Trophoblast cell (in vitro differentiated cells and primary cell): ENCODE measurements around the gene TLX2.

Experiments used
- DNase-seq, 2 donors: peaks; one replicate each; pipeline ENCODE4 v3.0.0-alpha.2; 2016
- H2AFZ ChIP-seq: 2 replicates; pipeline ENCODE4 v1.6.1; 2013; ENCODE audit warnings: low read length, moderate library complexity, mild to moderate bottlenecking; ENCODE audit not compliant: insufficient read depth, poor library complexity
- H2AK5ac ChIP-seq: 2 replicates; pipeline ENCODE4 v1.6.1; 2013; ENCODE audit warnings: mild to moderate bottlenecking, low read length
- H2BK120ac ChIP-seq: 2 replicates; pipeline ENCODE4 v1.6.1; 2013; ENCODE audit warnings: low read length, mild to moderate bottlenecking, moderate library complexity; ENCODE audit not compliant: insufficient read depth, poor library complexity
- H2BK12ac ChIP-seq: 2 replicates; pipeline ENCODE4 v1.6.1; 2013; ENCODE audit warnings: mild to moderate bottlenecking, low read length, moderate library complexity
- H2BK5ac ChIP-seq: 2 replicates; pipeline ENCODE4 v1.6.1; 2013; ENCODE audit warnings: low read length, low read depth, moderate library complexity, mild to moderate bottlenecking; ENCODE audit not compliant: poor library complexity
- H3K14ac ChIP-seq: 2 replicates; pipeline ENCODE4 v1.6.1; 2013; ENCODE audit warnings: mild to moderate bottlenecking, low read length
- H3K18ac ChIP-seq: 2 replicates; pipeline ENCODE4 v1.6.1; 2013; ENCODE audit warnings: mild to moderate bottlenecking, low read length
- H3K23ac ChIP-seq: 2 replicates; pipeline ENCODE4 v1.6.1; 2013; ENCODE audit warnings: low read length
- H3K27ac ChIP-seq: 2 replicates; pipeline ENCODE4 v1.5.1; 2013; ENCODE audit warnings: low read depth, mild to moderate bottlenecking, inconsistent platforms, low read length, moderate library complexity
- H3K27me3 ChIP-seq: 2 replicates; pipeline ENCODE4 v1.6.1; 2013; ENCODE audit warnings: inconsistent platforms, mild to moderate bottlenecking, low read length, moderate library complexity; ENCODE audit not compliant: insufficient read depth
- H3K36me3 ChIP-seq, 2 experiments: 1 replicate in 1 of 2; 2 replicates in 1 of 2; pipeline ENCODE4 v1.6.1; 2013; ENCODE audit warnings: low read length in 2 of 2, mild to moderate bottlenecking in 2 of 2, moderate library complexity in 1 of 2; ENCODE audit not compliant: insufficient read depth in 2 of 2, control insufficient read depth in 1 of 2
- H3K4ac ChIP-seq: 2 replicates; pipeline ENCODE4 v1.6.1; 2013; ENCODE audit warnings: low read depth, mild to moderate bottlenecking, low read length, moderate library complexity
- H3K4me1 ChIP-seq, 2 experiments: 1 replicate in 1 of 2; 2 replicates in 1 of 2; pipeline ENCODE4 v1.6.1; 2013; ENCODE audit warnings: low read length in 2 of 2, mild to moderate bottlenecking in 2 of 2, moderate library complexity in 1 of 2; ENCODE audit not compliant: insufficient read depth in 2 of 2, control insufficient read depth in 1 of 2
- H3K4me2 ChIP-seq: 2 replicates; pipeline ENCODE4 v1.6.1; 2013; ENCODE audit warnings: inconsistent platforms, mild to moderate bottlenecking, low read length, moderate library complexity
- H3K4me3 ChIP-seq: 2 replicates; pipeline ENCODE4 v1.5.1; 2013; ENCODE audit warnings: mild to moderate bottlenecking, low read depth, low read length, inconsistent platforms
- H3K79me1 ChIP-seq: one replicate; pipeline ENCODE4 v1.6.1; 2013; ENCODE audit warnings: low read length
- H3K79me2 ChIP-seq: 2 replicates; pipeline ENCODE4 v1.6.1; 2013; ENCODE audit warnings: low read length, mild to moderate bottlenecking; ENCODE audit not compliant: control insufficient read depth, insufficient read depth, poor library complexity
- H3K9ac ChIP-seq: 2 replicates; pipeline ENCODE4 v1.6.1; 2013; ENCODE audit warnings: mild to moderate bottlenecking, low read length
- H3K9me3 ChIP-seq: 2 replicates; pipeline ENCODE4 v1.6.1; 2013; ENCODE audit warnings: low read depth, mild to moderate bottlenecking, control low read depth, inconsistent platforms, low read length; ENCODE audit not compliant: insufficient read depth
- H4K12ac ChIP-seq: 2 replicates; pipeline ENCODE4 v1.6.1; 2013; ENCODE audit warnings: low read depth, mild to moderate bottlenecking, low read length, moderate library complexity
- H4K8ac ChIP-seq: 2 replicates; pipeline ENCODE4 v1.6.1; 2013; ENCODE audit warnings: low read depth, mild to moderate bottlenecking, low read length, moderate library complexity
- H4K91ac ChIP-seq: one replicate; pipeline ENCODE4 v1.6.1; 2013; ENCODE audit warnings: low read depth, mild to moderate bottlenecking, low read length, moderate library complexity
- WGBS: extraction: QIAGEN DNeasy Blood & Tissue Kit; methylation state at CpG from one replicate; pipeline ENCODE4 v1.1.7; 2013; ENCODE audit warnings: missing lambda C conversion rate; ENCODE audit not compliant: insufficient read length, insufficient coverage; ENCODE audit errors: extremely low coverage; 5-methylcytosine and 5-hydroxymethylcytosine counted together

The TLX2 gene

GRCh38 chr2:74551530-74551929, 37.3 kb downstream of the TLX2 start:
- no peaks in the 10 kb centered on the region for H3K79me2 ChIP-seq
- H4K8ac ChIP-seq, result no peak overlapping the region
- H2AK5ac ChIP-seq, result no peak overlapping the region
- H3K4ac ChIP-seq, result no peak overlapping the region
- no peak overlapping the region for H3K27ac ChIP-seq
- no peak overlapping the region for H2AFZ ChIP-seq
- H2BK12ac ChIP-seq, result no peak overlapping the region
- H3K9me3 ChIP-seq, result peaks cover 9% of the 10 kb centered on the region
- no peak overlapping the region for H4K12ac ChIP-seq
- H3K14ac ChIP-seq, result no peak overlapping the region
- peaks cover 7% of the 10 kb centered on the region for H3K79me1 ChIP-seq
- no peaks in the 10 kb centered on the region for H3K36me3 ChIP-seq
- no peak overlapping the region for H3K4me2 ChIP-seq
- no peak overlapping the region for H3K18ac ChIP-seq
- no peak overlapping the region for H3K9ac ChIP-seq
- DNase-seq, result no peak
- H2BK5ac ChIP-seq, result no peak overlapping the region
- no peak overlapping the region for H3K23ac ChIP-seq
- peaks cover 13 to 24% of the 10 kb centered on the region in 2 experiments for H3K4me1 ChIP-seq
- no peak overlapping the region for H2BK120ac ChIP-seq
- H4K91ac ChIP-seq, result no peak overlapping the region
- no peak overlapping the region for H3K4me3 ChIP-seq
- H3K27me3 ChIP-seq, result peaks cover 43% of the 10 kb centered on the region

DNA sequence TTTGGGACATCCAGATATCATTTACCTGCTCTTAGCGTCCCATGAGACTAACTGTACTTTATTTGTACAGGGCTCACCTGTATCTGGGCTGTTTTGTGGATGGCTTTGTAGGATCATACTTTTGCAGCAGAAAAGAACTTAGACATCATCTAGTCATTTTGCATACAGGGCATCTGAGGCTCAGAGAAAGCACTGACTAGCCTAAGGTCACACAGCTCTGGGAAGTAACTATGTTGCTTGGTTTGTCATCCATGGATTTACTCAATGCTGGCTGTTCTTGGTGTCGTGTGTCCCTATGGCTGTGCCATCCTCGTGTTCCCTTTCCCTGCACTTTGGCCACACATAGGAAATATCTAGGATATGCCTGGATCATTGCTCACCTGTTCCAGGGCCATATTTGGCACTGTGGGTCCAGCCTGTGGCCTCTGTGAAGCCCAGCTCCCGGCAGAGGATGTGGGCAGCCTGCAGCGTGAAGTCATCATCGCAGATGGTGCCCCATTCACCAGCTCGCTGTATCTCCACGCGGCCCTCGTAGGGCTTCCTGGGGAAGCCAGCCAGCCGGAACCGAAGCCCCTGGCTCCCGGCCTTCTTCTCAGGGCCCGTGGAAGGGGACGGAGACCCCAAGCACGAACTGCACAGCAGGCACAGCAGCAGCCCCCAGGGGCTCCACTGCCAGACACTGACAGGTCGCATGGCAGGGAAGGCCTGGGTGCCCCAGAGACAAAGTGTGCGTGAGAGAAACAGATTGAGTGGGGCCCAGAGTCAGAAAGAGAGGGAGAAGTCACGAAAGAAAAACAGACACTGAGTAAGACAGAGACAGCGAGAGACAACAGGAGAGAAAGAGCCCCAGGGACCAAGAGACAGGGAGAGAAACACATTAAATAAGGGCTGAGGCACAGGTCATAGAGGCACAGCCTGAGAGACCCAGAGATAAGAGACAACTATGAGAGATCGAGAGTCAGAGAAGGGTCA, 38.0 kb downstream of the TLX2 start:
- no CpG with 5 or more reads among the region's 21 CpGs for WGBS
- H2AK5ac ChIP-seq, result no peak overlapping the region
- no peak overlapping the region for H2BK120ac ChIP-seq
- H4K91ac ChIP-seq, result no peak overlapping the region
- no peak overlapping the region for H2BK5ac ChIP-seq
- peaks cover 12% of the 10 kb centered on the region for H3K9me3 ChIP-seq
- no peak overlapping the region for H4K8ac ChIP-seq
- peaks cover 7% of the 10 kb centered on the region for H3K79me1 ChIP-seq
- H3K79me2 ChIP-seq, result no peaks in the 10 kb centered on the region
- no peak overlapping the region for H3K4me3 ChIP-seq
- H3K36me3 ChIP-seq, result no peaks in the 10 kb centered on the region
- H3K4me2 ChIP-seq, result no peak overlapping the region
- no peak overlapping the region for H3K4ac ChIP-seq
- no peak overlapping the region for H4K12ac ChIP-seq
- no peak overlapping the region for H3K9ac ChIP-seq
- H3K18ac ChIP-seq, result no peak overlapping the region
- no peak overlapping the region for H2AFZ ChIP-seq
- H3K23ac ChIP-seq, result no peak overlapping the region
- peaks cover 13 to 24% of the 10 kb centered on the region in 2 experiments for H3K4me1 ChIP-seq
- peaks cover 43% of the 10 kb centered on the region for H3K27me3 ChIP-seq
- no peak overlapping the region for H3K27ac ChIP-seq
- H2BK12ac ChIP-seq, result no peak overlapping the region
- DNase-seq, result no peak
- H3K14ac ChIP-seq, result no peak overlapping the region

- no peak overlapping the region for H3K4ac ChIP-seq
- no peaks in the 10 kb centered on the region for H3K36me3 ChIP-seq
- H3K4me2 ChIP-seq, result peak overlapping the region; percentile 82
- H4K12ac ChIP-seq, result no peak overlapping the region
- H3K9ac ChIP-seq, result peak overlapping the region; percentile 29
- no peak overlapping the region for H4K91ac ChIP-seq
- H3K79me2 ChIP-seq, result no peaks in the 10 kb centered on the region
- H3K9me3 ChIP-seq, result peaks cover 12% of the 10 kb centered on the region
- no CpG with 5 or more reads among the region's 27 CpGs for WGBS
- H3K23ac ChIP-seq, result no peak overlapping the region
- no peak overlapping the region for H2AK5ac ChIP-seq
- peaks cover 13 to 24% of the 10 kb centered on the region in 2 experiments for H3K4me1 ChIP-seq
- no peak for DNase-seq
- H3K79me1 ChIP-seq, result peaks cover 7% of the 10 kb centered on the region
- H4K8ac ChIP-seq, result peak overlapping the region; percentile 18
- H2BK120ac ChIP-seq, result no peak overlapping the region
- peak overlapping the region; percentile 13 for H2BK12ac ChIP-seq
- peak overlapping the region; percentile 17 for H2AFZ ChIP-seq
- H3K27ac ChIP-seq, result no peak overlapping the region
- no peak overlapping the region for H2BK5ac ChIP-seq
- H3K27me3 ChIP-seq, result peaks cover 40% of the 10 kb centered on the region
- no peak overlapping the region for H3K18ac ChIP-seq
- no peak overlapping the region for H3K4me3 ChIP-seq
- H3K14ac ChIP-seq, result no peak overlapping the region
These were observed 38.9 kb downstream of the TLX2 start for GRCh38 chr2:74552914-74553811.
